NCI-H69 (cell line): Measurements from ENCODE around the gene C1QTNF1.
A peak's percentile ranks its signal among the peaks of the same experiment; 100 is the strongest.

Source experiments
- DNase-seq: peaks from one replicate; lab custom pipeline; 2025; lab: John Stamatoyannopoulos, UW

The C1QTNF1 gene

GRCh38 chr17:79079421-79080200, 55.6 kb downstream of the C1QTNF1 start:
- no peak for DNase-seq

- no peak for DNase-seq
These were observed 56.4 kb downstream of the C1QTNF1 start for GRCh38 chr17:79080349-79080748.

- DNase-seq, result no peak
These were observed 56.9 kb downstream of the C1QTNF1 start for GRCh38 chr17:79080761-79081290.

- DNase-seq, result no peak
These were observed 57.8 kb downstream of the C1QTNF1 start for GRCh38 chr17:79081571-79082276.

- DNase-seq, result peak; percentile 52
These were observed 58.6 kb downstream of the C1QTNF1 start for GRCh38 chr17:79082311-79083190.

GRCh38 chr17:79083191-79083971, 59.4 kb downstream of the C1QTNF1 start:
- DNase-seq, result no peak

GRCh38 chr17:79084291-79085153, 60.6 kb downstream of the C1QTNF1 start:
- no peak for DNase-seq

GRCh38 chr17:79085154-79085920, 61.4 kb downstream of the C1QTNF1 start:
- no peak for DNase-seq

- DNase-seq, result no peak
These were observed 62.1 kb downstream of the C1QTNF1 start for GRCh38 chr17:79085921-79086551.

- DNase-seq, result no peak
These were observed 62.8 kb downstream of the C1QTNF1 start for GRCh38 chr17:79086609-79087427.

GRCh38 chr17:79087428-79088143, 63.6 kb downstream of the C1QTNF1 start:
- DNase-seq, result peak; percentile 75

- no peak for DNase-seq
These were observed 64.5 kb downstream of the C1QTNF1 start for GRCh38 chr17:79088247-79088996.

- no peak for DNase-seq
These were observed 65.0 kb downstream of the C1QTNF1 start for GRCh38 chr17:79088997-79089328.

- DNase-seq, result no peak
These were observed 65.9 kb downstream of the C1QTNF1 start for GRCh38 chr17:79089720-79090442.

- no peak for DNase-seq
These were observed 66.7 kb downstream of the C1QTNF1 start for GRCh38 chr17:79090443-79091225.
